GM15510 (cell line): ENCODE results near the gene ATP7B.

Experiments used
- POLR2A ChIP-seq: IDR thresholded peaks from 3 replicates; pipeline ENCODE4 v1.6.1; 2011; ENCODE audit warnings: borderline replicate concordance; ENCODE audit not compliant: insufficient read length; ENCODE audit errors: extremely low read depth

Gene ATP7B

DNA sequence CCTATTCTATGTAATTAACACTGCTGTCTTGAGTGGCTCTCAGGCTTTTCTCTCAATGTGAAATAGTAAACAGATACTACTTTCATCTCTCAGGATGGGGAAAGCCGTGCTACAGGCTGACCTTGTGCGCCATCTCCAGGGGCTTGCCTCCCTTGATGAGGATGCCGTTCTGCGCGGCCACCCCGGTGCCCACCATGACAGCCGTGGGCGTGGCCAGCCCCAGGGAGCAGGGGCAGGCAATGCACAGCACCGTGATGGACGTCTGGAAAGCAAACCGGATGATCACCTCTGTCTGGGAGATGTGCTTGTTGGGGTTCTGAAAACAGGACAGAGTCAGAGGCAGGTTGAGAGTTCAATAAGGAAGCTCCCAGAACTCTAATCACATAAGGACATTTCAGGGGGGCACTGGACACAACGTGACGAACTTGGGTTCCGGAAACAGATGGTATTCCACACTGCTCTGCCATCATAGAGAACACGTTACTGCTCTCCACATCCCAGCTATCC lies 65.0 kb downstream of the ATP7B start:
- TF ChIP-seq POLR2A, result no peak

GRCh38 chr13:51945149-51945548 lies 66.1 kb downstream of the ATP7B start:
- no peak for TF ChIP-seq POLR2A

- TF ChIP-seq POLR2A, result no peak
Measured at GRCh38 chr13:51944428-51944827, 66.8 kb downstream of the ATP7B start.

GRCh38 chr13:51943721-51944120 lies 67.5 kb downstream of the ATP7B start:
- TF ChIP-seq POLR2A, result no peak

DNA sequence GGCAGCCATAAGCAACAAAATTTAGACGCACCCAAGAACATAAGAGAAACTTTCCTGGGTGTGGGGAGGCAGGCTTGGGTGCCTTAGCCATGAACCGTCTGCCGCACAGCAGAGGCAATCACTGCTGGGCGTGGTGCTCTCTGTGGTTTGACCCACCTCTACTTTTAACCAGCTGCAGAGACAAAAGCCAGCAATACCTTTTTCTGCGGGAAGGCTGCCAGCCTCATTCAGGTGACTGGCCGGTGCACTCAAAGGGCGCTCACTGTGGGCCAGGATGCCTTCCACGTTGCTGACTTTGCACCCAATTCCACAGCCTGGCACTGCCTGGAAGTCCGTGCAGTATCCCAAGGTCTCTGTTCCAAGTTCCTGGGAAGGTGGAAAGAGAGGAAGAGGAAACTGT lies 69.1 kb downstream of the ATP7B start:
- no peak for TF ChIP-seq POLR2A

- no peak for TF ChIP-seq POLR2A
Measured at GRCh38 chr13:51938454-51938853, 72.8 kb downstream of the ATP7B start.

DNA sequence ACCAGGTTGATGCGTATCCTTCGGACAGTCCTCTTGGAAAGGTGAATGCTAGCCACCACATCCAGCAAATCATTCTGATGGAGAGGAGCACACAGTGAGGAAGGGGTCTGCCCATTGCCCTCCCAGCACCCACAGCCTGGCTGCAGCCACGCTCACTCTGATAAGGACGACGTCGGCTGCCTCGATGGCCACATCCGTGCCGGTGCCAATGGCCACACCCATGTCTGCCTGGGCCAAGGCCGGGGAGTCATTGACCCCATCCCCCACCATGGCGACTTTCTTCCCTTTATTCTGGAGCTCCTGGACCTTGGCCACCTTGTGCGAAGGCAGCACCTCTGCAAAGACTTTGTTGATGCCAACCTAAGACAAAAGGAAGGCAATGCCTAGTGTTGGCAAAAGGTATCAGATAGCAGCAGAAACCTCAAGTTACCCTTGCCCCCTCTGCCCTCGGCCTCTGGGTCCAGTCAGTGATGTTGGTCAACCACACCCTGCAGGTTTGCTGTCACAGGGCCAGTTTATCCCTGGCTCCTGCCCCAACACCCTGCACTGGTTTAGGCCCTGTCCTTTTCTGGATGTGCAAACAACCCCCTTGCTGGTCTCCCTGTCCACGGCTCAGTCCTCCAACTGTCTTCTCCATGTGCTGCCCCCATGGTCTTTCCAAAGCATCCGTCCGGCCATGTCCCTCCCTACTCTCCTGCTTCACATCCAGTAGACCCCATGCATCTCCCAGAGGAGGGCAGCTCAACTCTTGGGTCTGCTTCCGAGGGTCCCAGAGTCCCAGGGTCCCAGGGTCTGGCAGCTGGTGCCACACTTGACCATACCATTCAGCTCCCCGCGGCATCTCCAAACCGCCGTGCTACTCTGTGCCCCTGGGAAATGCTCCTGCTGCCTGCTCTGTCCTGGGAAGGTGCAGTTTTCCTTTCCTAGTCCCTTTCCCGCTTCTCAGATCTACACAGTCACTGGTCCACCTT lies 73.6 kb downstream of the ATP7B start:
- no peak for TF ChIP-seq POLR2A

DNA sequence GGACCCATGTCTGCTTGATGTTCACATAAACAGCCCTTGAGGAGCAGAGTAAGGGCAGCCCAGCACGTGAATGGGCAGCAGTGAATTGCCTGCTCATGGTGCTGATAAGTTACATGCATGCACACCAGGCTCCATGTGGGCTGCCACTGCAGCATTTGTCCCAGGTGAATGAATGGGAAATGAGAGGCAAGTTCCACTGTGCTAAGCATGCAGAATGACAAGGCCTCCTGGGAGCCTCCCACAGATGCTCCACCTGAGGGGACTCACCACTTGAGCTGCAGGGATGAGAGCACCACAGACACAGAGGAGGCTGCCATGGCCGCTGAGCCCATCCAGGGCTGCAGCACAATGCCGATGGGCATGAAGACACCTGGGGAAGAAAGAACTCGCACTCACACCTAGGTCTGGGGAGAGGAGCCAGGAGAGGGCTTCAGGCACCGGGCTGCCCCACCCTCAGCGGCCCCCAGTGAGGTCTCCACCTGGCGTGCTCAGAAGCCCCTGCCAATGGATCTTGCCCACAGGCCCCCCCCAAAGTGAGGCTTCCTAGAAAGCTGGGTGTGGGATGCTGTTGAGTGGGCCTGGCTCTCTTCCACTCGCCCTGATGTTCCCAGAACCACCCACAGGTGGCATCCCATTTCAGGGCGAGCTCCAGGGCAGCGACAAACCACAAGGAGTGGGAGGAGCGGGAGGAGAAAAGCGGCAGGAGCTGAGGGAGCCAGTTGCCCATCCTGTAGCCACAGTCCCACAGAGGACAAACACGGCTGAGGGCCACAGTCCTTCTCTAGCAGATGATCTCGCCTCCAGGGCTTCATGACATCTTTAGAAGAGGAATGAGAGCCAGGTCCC lies 75.7 kb downstream of the ATP7B start:
- TF ChIP-seq POLR2A, result no peak

- TF ChIP-seq POLR2A, result no peak
Measured at GRCh38 chr13:51934461-51935087, 76.7 kb downstream of the ATP7B start.

- no peak for TF ChIP-seq POLR2A
Measured at GRCh38 chr13:51933466-51934058, 77.7 kb downstream of the ATP7B start.

DNA sequence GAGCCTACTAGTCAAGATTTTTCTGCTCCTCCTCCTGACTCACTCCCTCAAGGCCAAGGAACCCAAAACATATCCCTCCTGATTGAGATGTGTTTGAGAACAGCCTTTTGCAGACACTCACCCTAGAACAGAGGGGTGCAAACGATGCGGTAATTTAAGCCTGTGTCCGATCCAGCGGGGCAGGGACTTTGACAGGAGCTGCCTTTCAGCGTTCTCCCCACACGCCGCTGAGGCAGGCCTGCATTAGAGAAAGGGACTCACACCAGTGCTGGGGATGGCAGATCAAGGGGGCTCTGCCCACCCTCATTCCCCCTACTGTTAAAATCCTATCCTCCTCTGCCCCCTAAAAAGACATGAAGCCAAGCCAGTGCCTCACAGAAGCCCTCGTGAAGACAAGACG lies 79.0 kb downstream of the ATP7B start:
- no peak for TF ChIP-seq POLR2A

- no peak for TF ChIP-seq POLR2A
Measured at GRCh38 chr13:51931606-51932005, 79.6 kb downstream of the ATP7B start.

DNA sequence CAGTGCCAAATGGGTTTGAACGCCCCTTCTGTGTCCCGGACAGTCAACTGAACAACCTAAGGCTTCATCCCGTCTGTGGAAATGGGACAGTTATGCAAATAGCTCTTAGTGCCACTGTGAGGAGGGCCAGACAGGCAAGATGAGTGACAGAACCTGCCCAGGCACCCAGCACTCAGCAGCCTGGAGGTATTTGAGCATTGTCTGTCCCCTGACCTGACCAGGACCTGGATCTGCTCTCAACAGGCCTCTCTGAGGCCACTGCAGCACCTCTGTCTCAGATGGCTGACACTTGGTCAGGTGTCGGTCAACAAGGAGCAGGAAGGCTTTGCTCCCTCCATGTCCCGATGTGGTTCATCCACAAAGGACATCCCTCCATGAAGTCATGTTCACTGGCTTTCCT lies 81.6 kb downstream of the ATP7B start:
- no peak for TF ChIP-seq POLR2A

GRCh38 chr13:51928231-51928630 lies 83.0 kb downstream of the ATP7B start:
- TF ChIP-seq POLR2A, result no peak
